ENCODE measurements around the gene APOBEC4. TPM values are rescaled to one million over a fixed set of nuclear protein-coding genes. Genes with fewer than 3 reads are reported as not detected.

Gene APOBEC4
- total and polyA plus RNA-seq, 2 of the 13 experiments (the other 11 are each of a cell fraction or from before 2014, with no cell fraction given): not detected

- TF ChIP-seq ZHX2 (IDR thresholded peaks at IDR 0.05; ENCODE audit: low read depth): no peak
- TF ChIP-seq ZHX2 (CRISPR knock-in tag; IDR thresholded peaks at IDR 0.05; ENCODE audit: borderline replicate concordance): peak; percentile 82; the same call in 1 of the 2 replicates
- TF ChIP-seq NR2F1 (CRISPR knock-in tag; IDR thresholded peaks at IDR 0.05): no peak
- 0 out of 2 replicates have a peak, but pooled peaks have one; percentile 17 for TF ChIP-seq ZNF557 (CRISPR knock-in tag; IDR thresholded peaks at IDR 0.05)
- no peak for TF ChIP-seq ZNF619 (CRISPR knock-in tag; IDR thresholded peaks at IDR 0.05)
- no peak for TF ChIP-seq SNAPC2 (CRISPR knock-in tag; IDR thresholded peaks at IDR 0.05)
- TF ChIP-seq ZNF782 (CRISPR knock-in tag; IDR thresholded peaks at IDR 0.05; ENCODE audit: borderline replicate concordance): 0 out of 2 replicates have a peak, but pooled peaks have one; percentile 25
- peak; percentile 77 for TF ChIP-seq AGO2 (optimal IDR thresholded peaks at IDR 0.05; ENCODE audit: low read depth, low read length)
- TF ChIP-seq ZNF264 (CRISPR knock-in tag; IDR thresholded peaks at IDR 0.05): peak; percentile 74; the same call in 1 of the 2 replicates
- 0 out of 2 replicates have a peak, but pooled peaks have one; percentile 1 for TF ChIP-seq ARNT2 (CRISPR knock-in tag; IDR thresholded peaks at IDR 0.05; ENCODE audit: low read depth)
- TF ChIP-seq MTERF4 (CRISPR knock-in tag; IDR thresholded peaks at IDR 0.05): no peak
- TF ChIP-seq ISX (CRISPR knock-in tag; conservative IDR thresholded peaks at IDR 0.05): no peak
- TF ChIP-seq ZNF562 (CRISPR knock-in tag; IDR thresholded peaks at IDR 0.05; ENCODE audit: borderline replicate concordance): no peak
- no peak; the same call in 1 of the 2 replicates for TF ChIP-seq ZNF451 (CRISPR knock-in tag; IDR thresholded peaks at IDR 0.05)
- peak; percentile 87; the same call in 1 of the 2 replicates for TF ChIP-seq ZNF160 (CRISPR knock-in tag; IDR thresholded peaks at IDR 0.05)
- TF ChIP-seq, protein P1, sequence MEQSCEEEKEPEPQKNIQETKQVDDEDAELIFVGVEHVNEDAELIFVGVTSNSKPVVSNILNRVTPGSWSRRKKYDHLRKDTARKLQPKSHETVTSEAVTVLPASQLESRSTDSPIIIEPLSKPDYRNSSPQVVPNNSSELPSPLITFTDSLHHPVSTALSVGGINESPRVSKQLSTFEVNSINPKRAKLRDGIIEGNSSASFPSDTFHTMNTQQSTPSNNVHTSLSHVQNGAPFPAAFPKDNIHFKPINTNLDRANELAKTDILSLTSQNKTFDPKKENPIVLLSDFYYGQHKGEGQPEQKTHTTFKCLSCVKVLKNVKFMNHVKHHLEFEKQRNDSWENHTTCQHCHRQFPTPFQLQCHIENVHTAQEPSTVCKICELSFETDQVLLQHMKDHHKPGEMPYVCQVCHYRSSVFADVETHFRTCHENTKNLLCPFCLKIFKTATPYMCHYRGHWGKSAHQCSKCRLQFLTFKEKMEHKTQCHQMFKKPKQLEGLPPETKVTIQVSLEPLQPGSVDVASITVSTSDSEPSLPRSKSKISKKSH (CRISPR knock-in tag; IDR thresholded peaks at IDR 0.05; ENCODE audit: borderline replicate concordance): no peak
- no peak for TF ChIP-seq MTA3 (CRISPR knock-in tag; IDR thresholded peaks at IDR 0.05)
- no peak for TF ChIP-seq MEF2D (CRISPR knock-in tag; IDR thresholded peaks at IDR 0.05)
- 0 out of 2 replicates have a peak, but pooled peaks have one; percentile 11 for TF ChIP-seq KDM5B (CRISPR knock-in tag; IDR thresholded peaks at IDR 0.05; ENCODE audit: borderline replicate concordance)
- TF ChIP-seq ZNF263 (CRISPR knock-in tag; IDR thresholded peaks at IDR 0.05): 0 out of 2 replicates have a peak, but pooled peaks have one; percentile 47
- TF ChIP-seq HOXD1 (CRISPR knock-in tag; IDR thresholded peaks at IDR 0.05): 0 out of 2 replicates have a peak, but pooled peaks have one; percentile 13
- TF ChIP-seq ZNF761 (CRISPR knock-in tag; conservative IDR thresholded peaks at IDR 0.05): no peak
- 0 out of 2 replicates have a peak, but pooled peaks have one; percentile 36 for TF ChIP-seq ZFP37 (CRISPR knock-in tag; IDR thresholded peaks at IDR 0.05; ENCODE audit: borderline replicate concordance)
These were observed 18.0 kb downstream of the APOBEC4 start (continued) for GRCh38 chr1:183635099-183635605.
